Central memory CD8-positive, alpha-beta T cell (primary cell): ENCODE measurements around the gene DCST2.
A peak's percentile ranks its signal among the peaks of the same experiment; 100 is the strongest.

Experiments used
- ATAC-seq: fragments of 150-1000 bp; cut with Tn5 transposase; replicated peaks from 2 replicates; pipeline ENCODE4 v1.10.0; 2022; ENCODE audit warnings: mild to moderate bottlenecking, moderate FRiP score, moderate number of reproducible peaks; ENCODE audit not compliant: poor library complexity, severe bottlenecking; ENCODE audit errors: extremely low read depth
- DNase-seq, 2 donors: peaks; one replicate each; pipeline ENCODE4 v3.0.0; 2021; ENCODE audit warnings: low spot score in 2 of 2
- H3K27ac Mint-ChIP-seq: one replicate; pipeline ENCODE4 v1.8.0; 2022; ENCODE audit warnings: low read depth, mild to moderate bottlenecking, moderate library complexity, mixed read lengths
- H3K27me3 Mint-ChIP-seq: one replicate; pipeline ENCODE4 v1.8.0; 2022; ENCODE audit warnings: mixed read lengths
- H3K36me3 Mint-ChIP-seq: one replicate; pipeline ENCODE4 v1.8.0; 2022; ENCODE audit warnings: mild to moderate bottlenecking, moderate library complexity, mixed read lengths; ENCODE audit not compliant: insufficient read depth
- H3K4me1 Mint-ChIP-seq: one replicate; pipeline ENCODE4 v1.8.0; 2022; ENCODE audit warnings: mixed read lengths
- H3K4me3 Mint-ChIP-seq: one replicate; pipeline ENCODE4 v1.8.0; 2022; ENCODE audit warnings: mild to moderate bottlenecking, moderate library complexity, mixed read lengths
- H3K9me3 Mint-ChIP-seq: one replicate; pipeline ENCODE4 v1.8.0; 2022; ENCODE audit warnings: mixed read lengths

The DCST2 gene

GRCh38 chr1:155051342-155051776, 17.8 kb upstream of the DCST2 start:
- DNase-seq (no peak), ATAC-seq (peak; percentile 2)
- Mint-ChIP-seq H3K27ac (no peak overlapping the region), H3K4me3 (peak overlapping the region; percentile 83), H3K36me3 (peaks cover 8% of the 10 kb centered on the region), H3K9me3 (no peaks in the 10 kb centered on the region), H3K27me3 (no peaks in the 10 kb centered on the region), H3K4me1 (peaks cover 22% of the 10 kb centered on the region)

GRCh38 chr1:155050560-155051341, 17.2 kb upstream of the DCST2 start, which contains the start of gene ADAM15:
TSS of gene ADAM15 (plus strand) at chr1:155051316. CDS start at chr1:155051387, 71 bp downstream.
- H3K27ac Mint-ChIP-seq, result no peak within 1 kb of the TSS
- H3K4me3 Mint-ChIP-seq, result peak within 1 kb of the TSS; percentile 83
- peaks cover 4% of the 10 kb centered on the region for H3K36me3 Mint-ChIP-seq
- H3K4me1 Mint-ChIP-seq, result peaks cover 22% of the 10 kb centered on the region
- DNase-seq (peak; percentile 57 to 77), ATAC-seq (peak; percentile 79)
- no peaks in the 10 kb centered on the region for H3K27me3 Mint-ChIP-seq
- no peaks in the 10 kb centered on the region for H3K9me3 Mint-ChIP-seq

- H3K36me3 Mint-ChIP-seq, result peaks cover 5% of the 10 kb centered on the region
- ATAC-seq, result no peak
- no peaks in the 10 kb centered on the region for H3K27me3 Mint-ChIP-seq
- H3K4me3 Mint-ChIP-seq, result peak overlapping the region; percentile 83
- no peak overlapping the region for H3K27ac Mint-ChIP-seq
- DNase-seq, result no peak
- no peaks in the 10 kb centered on the region for H3K9me3 Mint-ChIP-seq
- peaks cover 29% of the 10 kb centered on the region for H3K4me1 Mint-ChIP-seq
These were observed 16.3 kb upstream of the DCST2 start for GRCh38 chr1:155049651-155050559.

- peaks cover 31% of the 10 kb centered on the region for H3K4me1 Mint-ChIP-seq
- H3K27ac Mint-ChIP-seq, result no peak overlapping the region
- no peaks in the 10 kb centered on the region for H3K9me3 Mint-ChIP-seq
- no peak overlapping the region for H3K4me3 Mint-ChIP-seq
- DNase-seq (no peak), ATAC-seq (no peak)
- no peaks in the 10 kb centered on the region for H3K27me3 Mint-ChIP-seq
- H3K36me3 Mint-ChIP-seq, result peaks cover 6% of the 10 kb centered on the region
These were observed 15.1 kb upstream of the DCST2 start for GRCh38 chr1:155048449-155049334.

- ATAC-seq, result peak; percentile 67
- peak in 1 of 2 donors; percentile 39 for DNase-seq
- H3K36me3 Mint-ChIP-seq, result peaks cover 2% of the 10 kb centered on the region
These were observed 11.5 kb upstream of the DCST2 start for GRCh38 chr1:155044812-155045657.

GRCh38 chr1:155044365-155044764, 10.8 kb upstream of the DCST2 start:
- H3K4me3 Mint-ChIP-seq, result no peak overlapping the region
- H3K4me1 Mint-ChIP-seq, result peaks cover 9% of the 10 kb centered on the region
- H3K9me3 Mint-ChIP-seq, result no peaks in the 10 kb centered on the region
- H3K27ac Mint-ChIP-seq, result no peak overlapping the region
- peaks cover 2% of the 10 kb centered on the region for H3K27me3 Mint-ChIP-seq
- no peak for ATAC-seq
- H3K36me3 Mint-ChIP-seq, result peaks cover 2% of the 10 kb centered on the region
- no peak for DNase-seq

More at GRCh38 chr1:155044812-155045657, 11.5 kb upstream of the DCST2 start:
- Mint-ChIP-seq H3K9me3 (no peaks in the 10 kb centered on the region), H3K4me3 (no peak overlapping the region), H3K27ac (no peak overlapping the region), H3K4me1 (peaks cover 14% of the 10 kb centered on the region), H3K27me3 (no peaks in the 10 kb centered on the region)

- H3K4me1 Mint-ChIP-seq, result peaks cover 9% of the 10 kb centered on the region
- no peak overlapping the region for H3K4me3 Mint-ChIP-seq
- peaks cover 2% of the 10 kb centered on the region for H3K36me3 Mint-ChIP-seq
- DNase-seq (no peak), ATAC-seq (no peak)
- H3K27me3 Mint-ChIP-seq, result peaks cover 8% of the 10 kb centered on the region
- H3K27ac Mint-ChIP-seq, result peak overlapping the region; percentile 49
- H3K9me3 Mint-ChIP-seq, result no peaks in the 10 kb centered on the region
These were observed 10.2 kb upstream of the DCST2 start for GRCh38 chr1:155043793-155044192.

GRCh38 chr1:155043301-155043702, 9.7 kb upstream of the DCST2 start:
- H3K27ac Mint-ChIP-seq, result peak overlapping the region; percentile 49
- peaks cover 9% of the 10 kb centered on the region for H3K4me1 Mint-ChIP-seq
- DNase-seq, result no peak
- H3K4me3 Mint-ChIP-seq, result no peak overlapping the region
- H3K36me3 Mint-ChIP-seq, result peaks cover 2% of the 10 kb centered on the region
- H3K27me3 Mint-ChIP-seq, result peaks cover 13% of the 10 kb centered on the region
- ATAC-seq, result no peak
- H3K9me3 Mint-ChIP-seq, result no peaks in the 10 kb centered on the region

- ATAC-seq (no peak), DNase-seq (no peak)
- peaks cover 9% of the 10 kb centered on the region for H3K4me1 Mint-ChIP-seq
- no peak overlapping the region for H3K27ac Mint-ChIP-seq
- no peak overlapping the region for H3K4me3 Mint-ChIP-seq
- H3K27me3 Mint-ChIP-seq, result peaks cover 18% of the 10 kb centered on the region
- peaks cover 2% of the 10 kb centered on the region for H3K36me3 Mint-ChIP-seq
- H3K9me3 Mint-ChIP-seq, result no peaks in the 10 kb centered on the region
These were observed 9.2 kb upstream of the DCST2 start for GRCh38 chr1:155042789-155043188.

- DNase-seq (no peak), ATAC-seq (no peak)
- Mint-ChIP-seq H3K36me3 (peaks cover 2% of the 10 kb centered on the region), H3K4me3 (no peak overlapping the region), H3K9me3 (no peaks in the 10 kb centered on the region), H3K4me1 (peaks cover 8% of the 10 kb centered on the region), H3K27me3 (peaks cover 22% of the 10 kb centered on the region), H3K27ac (no peak overlapping the region)
These were observed 6.9 kb upstream of the DCST2 start for GRCh38 chr1:155040358-155041093.

- no peak overlapping the region for H3K4me3 Mint-ChIP-seq
- peaks cover 22% of the 10 kb centered on the region for H3K27me3 Mint-ChIP-seq
- H3K9me3 Mint-ChIP-seq, result no peaks in the 10 kb centered on the region
- DNase-seq (no peak), ATAC-seq (no peak)
- no peaks in the 10 kb centered on the region for H3K4me1 Mint-ChIP-seq
- no peaks in the 10 kb centered on the region for H3K36me3 Mint-ChIP-seq
- no peak overlapping the region for H3K27ac Mint-ChIP-seq
These were observed 5.7 kb upstream of the DCST2 start for GRCh38 chr1:155039308-155039669.
